Astrocyte (in vitro differentiated cells and primary cell): Measurements from ENCODE around the gene IL16. TPM values are rescaled to one million over a fixed set of nuclear protein-coding genes. Genes with fewer than 3 reads are reported as not detected.

Experiments
- DNase-seq: peaks from one replicate; pipeline ENCODE4 v3.0.0-alpha.2; 2010; ENCODE audit warnings: low read depth
- FAIRE-seq: peaks from 2 replicates; lab custom pipeline; 2011; peaks lifted over from hg19 to GRCh38; lab: Jason Lieb, UNC
- H2AFZ ChIP-seq: 2 replicates; pipeline ENCODE4 v1.6.0; 2012; ENCODE audit warnings: low read depth, low read length, inconsistent platforms
- H3K27ac ChIP-seq: 2 replicates; pipeline ENCODE4 v1.5.1; 2011; ENCODE audit warnings: low read depth, low read length, inconsistent platforms
- H3K27me3 ChIP-seq: 2 replicates; pipeline ENCODE4 v1.6.0; 2011; ENCODE audit warnings: low read length, inconsistent platforms; ENCODE audit not compliant: insufficient read depth
- H3K36me3 ChIP-seq: 2 replicates; pipeline ENCODE4 v1.5.1; 2011; ENCODE audit warnings: low read length, inconsistent platforms; ENCODE audit not compliant: insufficient read depth
- H3K4me1 ChIP-seq: 2 replicates; pipeline ENCODE4 v1.5.1; 2011; ENCODE audit warnings: low read length, inconsistent platforms; ENCODE audit not compliant: insufficient read depth
- H3K4me2 ChIP-seq: 2 replicates; pipeline ENCODE4 v1.6.0; 2012; ENCODE audit warnings: low read length, inconsistent platforms
- H3K4me3 ChIP-seq: 2 replicates; pipeline ENCODE4 v1.5.1; 2011; ENCODE audit warnings: low read depth, mild to moderate bottlenecking, low read length, inconsistent platforms; ENCODE audit not compliant: insufficient read depth
- H3K79me2 ChIP-seq: 2 replicates; pipeline ENCODE4 v1.6.0; 2012; ENCODE audit warnings: mild to moderate bottlenecking, low read length, inconsistent platforms; ENCODE audit not compliant: insufficient read depth
- H3K9ac ChIP-seq: 2 replicates; pipeline ENCODE4 v1.6.0; 2012; ENCODE audit warnings: mild to moderate bottlenecking, low read length, inconsistent platforms
- H3K9me3 ChIP-seq: 2 replicates; pipeline ENCODE4 v1.5.1; 2012; ENCODE audit warnings: low read depth, mild to moderate bottlenecking, low read length, inconsistent platforms; ENCODE audit not compliant: insufficient read depth
- H4K20me1 ChIP-seq: 2 replicates; pipeline ENCODE4 v1.6.0; 2012; ENCODE audit warnings: low read length, inconsistent platforms; ENCODE audit not compliant: insufficient read depth
- H3K27ac Mint-ChIP-seq: one replicate; pipeline ENCODE4 v1.8.0; 2021; ENCODE audit warnings: mild to moderate bottlenecking, mixed read lengths; ENCODE audit not compliant: unreplicated experiment
- H3K27me3 Mint-ChIP-seq: one replicate; pipeline ENCODE4 v1.8.0; 2021; ENCODE audit warnings: low read depth, mixed read lengths; ENCODE audit not compliant: unreplicated experiment
- H3K36me3 Mint-ChIP-seq: one replicate; pipeline ENCODE4 v1.8.0; 2021; ENCODE audit warnings: low read depth, mixed read lengths; ENCODE audit not compliant: unreplicated experiment
- H3K4me1 Mint-ChIP-seq: one replicate; pipeline ENCODE4 v1.8.0; 2021; ENCODE audit warnings: low read depth, mixed read lengths; ENCODE audit not compliant: unreplicated experiment
- H3K4me3 Mint-ChIP-seq: one replicate; pipeline ENCODE4 v1.8.0; 2021; ENCODE audit warnings: mild to moderate bottlenecking, moderate library complexity, mixed read lengths; ENCODE audit not compliant: unreplicated experiment
- H3K9me3 Mint-ChIP-seq: one replicate; pipeline ENCODE4 v1.8.0; 2021; ENCODE audit warnings: mild to moderate bottlenecking, mixed read lengths; ENCODE audit not compliant: unreplicated experiment
- CTCF ChIP-seq: IDR thresholded peaks from 2 replicates; pipeline ENCODE4 v1.5.1; 2011; ENCODE audit warnings: low read depth, mild to moderate bottlenecking, inconsistent platforms, low read length, moderate library complexity; ENCODE audit not compliant: insufficient read depth
- EZH2 ChIP-seq: IDR thresholded peaks from 2 replicates; pipeline ENCODE4 v1.6.1; 2012; ENCODE audit warnings: mild to moderate bottlenecking, low read length, inconsistent platforms; ENCODE audit not compliant: insufficient read depth
- total RNA-seq: library from RNA; stranded (reverse); gene quantifications from 2 replicates; pipeline ENCODE4 v1.2.1, GENCODE V29; 2021

IL16 gene
- total RNA-seq, 1 donor from 2014 or later = 0.36 TPM

GRCh38 chr15:81314378-81314777 lies 117.7 kb downstream of the IL16 start:
- no peaks in the 10 kb centered on the region for H3K27me3 ChIP-seq
- H3K27ac ChIP-seq = no peak overlapping the region
- H3K27ac Mint-ChIP-seq = no peak overlapping the region
- H3K36me3 ChIP-seq = peaks cover 6% of the 10 kb centered on the region
- no peaks in the 10 kb centered on the region for H3K79me2 ChIP-seq
- H3K27me3 Mint-ChIP-seq = no peaks in the 10 kb centered on the region
- peaks cover 2% of the 10 kb centered on the region for H3K9me3 Mint-ChIP-seq
- no peaks in the 10 kb centered on the region for H3K9me3 ChIP-seq
- no peaks in the 10 kb centered on the region for H4K20me1 ChIP-seq
- TF ChIP-seq CTCF = no peak
- TF ChIP-seq EZH2 = no peak
- H3K4me3 ChIP-seq = no peak overlapping the region
- no peak overlapping the region for H2AFZ ChIP-seq
- FAIRE-seq (no peak), DNase-seq (no peak)
- H3K36me3 Mint-ChIP-seq = peaks cover 33% of the 10 kb centered on the region
- peaks cover 23% of the 10 kb centered on the region for H3K4me1 ChIP-seq
- no peaks in the 10 kb centered on the region for H3K4me1 Mint-ChIP-seq
- H3K4me2 ChIP-seq = no peak overlapping the region
- H3K9ac ChIP-seq = no peak overlapping the region
- no peak overlapping the region for H3K4me3 Mint-ChIP-seq

GRCh38 chr15:81315452-81316175 lies 118.9 kb downstream of the IL16 start:
- Mint-ChIP-seq H3K4me3 (no peak overlapping the region), H3K36me3 (peaks cover 30% of the 10 kb centered on the region), H3K4me1 (no peaks in the 10 kb centered on the region), H3K9me3 (peaks cover 2% of the 10 kb centered on the region), H3K27me3 (no peaks in the 10 kb centered on the region), H3K27ac (no peak overlapping the region)
- Histone ChIP-seq H3K4me2 (no peak overlapping the region), H3K27ac (no peak overlapping the region), H3K36me3 (peaks cover 6% of the 10 kb centered on the region), H3K4me1 (peaks cover 23% of the 10 kb centered on the region), H4K20me1 (no peaks in the 10 kb centered on the region), H3K27me3 (no peaks in the 10 kb centered on the region), H3K9ac (no peak overlapping the region), H3K4me3 (no peak overlapping the region), H2AFZ (no peak overlapping the region), H3K79me2 (no peaks in the 10 kb centered on the region), H3K9me3 (no peaks in the 10 kb centered on the region)
- TF ChIP-seq EZH2 (no peak), CTCF (no peak)
- DNase-seq (no peak), FAIRE-seq (no peak)

- DNase-seq (no peak), FAIRE-seq (no peak)
- H3K27me3 Mint-ChIP-seq = no peaks in the 10 kb centered on the region
- Histone ChIP-seq H3K36me3 (peaks cover 6% of the 10 kb centered on the region), H3K4me2 (no peak overlapping the region), H3K27ac (no peak overlapping the region), H3K79me2 (no peaks in the 10 kb centered on the region), H3K27me3 (no peaks in the 10 kb centered on the region), H3K4me1 (peaks cover 23% of the 10 kb centered on the region), H3K4me3 (no peak overlapping the region), H2AFZ (no peak overlapping the region), H3K9me3 (no peaks in the 10 kb centered on the region), H3K9ac (no peak overlapping the region), H4K20me1 (no peaks in the 10 kb centered on the region)
- TF ChIP-seq CTCF = no peak
- no peak for TF ChIP-seq EZH2
- H3K4me1 Mint-ChIP-seq = no peaks in the 10 kb centered on the region
- no peak overlapping the region for H3K27ac Mint-ChIP-seq
- H3K9me3 Mint-ChIP-seq = peaks cover 2% of the 10 kb centered on the region
- no peak overlapping the region for H3K4me3 Mint-ChIP-seq
- H3K36me3 Mint-ChIP-seq = peaks cover 29% of the 10 kb centered on the region
Observed at GRCh38 chr15:81316267-81316666, 119.6 kb downstream of the IL16 start.
